Mesenchymal stem cell (in vitro differentiated cells and primary cell): ENCODE measurements around the gene GULP1.

Experiments used
- DNase-seq: peaks from one replicate; pipeline ENCODE4 v3.0.0-alpha.2; 2013
- H2AFZ ChIP-seq: one replicate; pipeline ENCODE4 v1.6.1; 2013; ENCODE audit warnings: low read depth, mild to moderate bottlenecking, control low read depth, inconsistent platforms, low read length, moderate library complexity
- H2AK5ac ChIP-seq: 2 replicates; pipeline ENCODE4 v1.6.1; 2013; ENCODE audit warnings: low read length, moderate library complexity, mild to moderate bottlenecking, inconsistent platforms; ENCODE audit not compliant: severe bottlenecking
- H2BK120ac ChIP-seq: one replicate; pipeline ENCODE4 v1.6.1; 2013; ENCODE audit warnings: low read depth, mild to moderate bottlenecking, inconsistent platforms, low read length, moderate library complexity
- H2BK12ac ChIP-seq, 2 experiments: one replicate each; pipeline ENCODE4 v1.6.1; 2013; ENCODE audit warnings: inconsistent platforms in 2 of 2, low read length in 2 of 2, mild to moderate bottlenecking in 2 of 2, moderate library complexity in 2 of 2, control low read depth in 1 of 2
- H2BK15ac ChIP-seq: one replicate; pipeline ENCODE4 v1.6.1; 2013; ENCODE audit warnings: mild to moderate bottlenecking, low read depth, inconsistent platforms; ENCODE audit not compliant: poor library complexity, severe bottlenecking
- H2BK5ac ChIP-seq: 2 replicates; pipeline ENCODE4 v1.6.1; 2013; ENCODE audit warnings: low read depth, mild to moderate bottlenecking, low read length, control low read depth, inconsistent platforms; ENCODE audit not compliant: poor library complexity, severe bottlenecking
- H3K14ac ChIP-seq, 2 experiments: one replicate each; pipeline ENCODE4 v1.6.1; 2013; ENCODE audit warnings: inconsistent platforms in 2 of 2, low read length in 2 of 2, control low read depth in 1 of 2, mild to moderate bottlenecking in 1 of 2, moderate library complexity in 1 of 2
- H3K18ac ChIP-seq, 2 experiments: one replicate each; pipeline ENCODE4 v1.6.1; 2013; ENCODE audit warnings: inconsistent platforms in 2 of 2, low read length in 2 of 2, control low read depth in 1 of 2, low read depth in 1 of 2, mild to moderate bottlenecking in 1 of 2
- H3K23ac ChIP-seq, 2 experiments: one replicate each; pipeline ENCODE4 v1.6.1; 2013; ENCODE audit warnings: inconsistent platforms in 2 of 2, low read length in 2 of 2, mild to moderate bottlenecking in 2 of 2, moderate library complexity in 2 of 2, control low read depth in 1 of 2
- H3K27ac ChIP-seq: 2 replicates; pipeline ENCODE4 v1.5.1; 2013; ENCODE audit warnings: mild to moderate bottlenecking, moderate library complexity, low read length, control low read depth, inconsistent platforms; ENCODE audit not compliant: poor library complexity, severe bottlenecking
- H3K27me3 ChIP-seq, 2 experiments: 2 replicates each; pipeline versions ENCODE4 v1.6.1 to v1.7.0; 2013; ENCODE audit warnings: low read length in 2 of 2, mild to moderate bottlenecking in 2 of 2, moderate library complexity in 2 of 2, control low read depth in 1 of 2, inconsistent platforms in 1 of 2; ENCODE audit not compliant: control insufficient read depth in 1 of 2, insufficient read depth in 1 of 2
- H3K36me3 ChIP-seq, 2 experiments: 2 replicates each; pipeline versions ENCODE4 v1.6.1 to v1.7.0; 2013; ENCODE audit warnings: low read length in 2 of 2, control low read depth in 1 of 2, inconsistent platforms in 1 of 2, low read depth in 1 of 2, mild to moderate bottlenecking in 1 of 2; ENCODE audit not compliant: insufficient read depth in 2 of 2, control insufficient read depth in 1 of 2
- H3K4ac ChIP-seq, 2 experiments: one replicate each; pipeline ENCODE4 v1.6.1; 2013; ENCODE audit warnings: inconsistent platforms in 2 of 2, low read length in 2 of 2, mild to moderate bottlenecking in 2 of 2, moderate library complexity in 2 of 2, control low read depth in 1 of 2, low read depth in 1 of 2
- H3K4me1 ChIP-seq: 2 replicates; pipeline ENCODE4 v1.6.1; 2013; ENCODE audit warnings: low read depth, low read length, control low read depth; ENCODE audit not compliant: control insufficient read depth, insufficient read depth
- H3K4me2 ChIP-seq: 2 replicates; pipeline ENCODE4 v1.6.1; 2013; ENCODE audit warnings: low read length, mild to moderate bottlenecking, inconsistent platforms; ENCODE audit not compliant: poor library complexity, severe bottlenecking
- H3K4me3 ChIP-seq, 2 experiments: 2 replicates each; pipeline versions ENCODE4 v1.5.1 to v1.7.0; 2013; ENCODE audit warnings: low read length in 2 of 2, mild to moderate bottlenecking in 2 of 2, control low read depth in 1 of 2, low read depth in 1 of 2; ENCODE audit not compliant: insufficient read depth in 1 of 2
- H3K79me1 ChIP-seq: replicated peaks from 2 replicates; pipeline ENCODE4 v1.6.1; 2013; ENCODE audit warnings: mild to moderate bottlenecking, control low read depth, low read length, inconsistent platforms; ENCODE audit not compliant: poor library complexity, severe bottlenecking
- H3K9ac ChIP-seq: 2 replicates; pipeline ENCODE4 v1.7.0; 2013; ENCODE audit warnings: mild to moderate bottlenecking, low read length, moderate library complexity
- H3K9me3 ChIP-seq: 2 replicates; pipeline ENCODE4 v1.7.0; 2013; ENCODE audit warnings: mild to moderate bottlenecking, low read length; ENCODE audit not compliant: control insufficient read depth
- H4K8ac ChIP-seq: one replicate; pipeline ENCODE4 v1.6.1; 2013; ENCODE audit warnings: inconsistent platforms, mild to moderate bottlenecking, low read length, moderate library complexity
- H4K91ac ChIP-seq: one replicate; pipeline ENCODE4 v1.6.1; 2013; ENCODE audit warnings: mild to moderate bottlenecking, low read length, inconsistent platforms
- WGBS: methylation state at CpG from one replicate; pipeline ENCODE4 v1.1.7; 2013; ENCODE audit warnings: mixed read lengths; 5-methylcytosine and 5-hydroxymethylcytosine counted together

Gene GULP1

DNA sequence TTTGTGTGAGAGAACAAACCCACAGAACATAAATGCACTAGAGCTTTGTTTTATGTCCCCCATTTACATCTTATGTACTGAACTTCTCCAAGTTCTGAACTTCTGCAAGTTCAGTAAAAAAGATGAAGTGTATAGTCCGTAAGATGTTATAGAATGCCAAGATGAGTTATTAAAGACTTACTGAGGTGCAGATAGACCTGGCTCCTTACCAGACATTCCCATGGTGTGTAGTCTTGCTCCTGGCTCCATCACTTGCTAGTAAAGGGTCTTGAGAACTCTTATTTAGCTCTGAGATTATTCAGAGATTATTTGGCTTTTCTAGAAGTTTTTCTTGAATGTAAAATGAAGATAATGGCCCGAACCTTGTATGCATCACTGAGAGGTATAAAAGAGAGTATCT is 16.8 kb downstream of the GULP1 start:
- no peaks in the 10 kb centered on the region for H3K4me1 ChIP-seq
- H3K36me3 ChIP-seq, result no peaks in the 10 kb centered on the region
- H2BK12ac ChIP-seq, result no peak overlapping the region
- WGBS, result 50% methylated on average over 2 of the region's 2 CpGs
- no peak overlapping the region for H3K9ac ChIP-seq
- H3K9me3 ChIP-seq, result no peaks in the 10 kb centered on the region
- H2AFZ ChIP-seq, result peak overlapping the region; percentile 61
- no peak overlapping the region for H3K18ac ChIP-seq
- no peak overlapping the region for H4K91ac ChIP-seq
- H2BK15ac ChIP-seq, result no peak overlapping the region
- no peak overlapping the region for H2BK120ac ChIP-seq
- H2AK5ac ChIP-seq, result no peak overlapping the region
- H3K4me2 ChIP-seq, result no peak overlapping the region
- H3K79me1 ChIP-seq, result peaks cover 10% of the 10 kb centered on the region
- H3K23ac ChIP-seq, result no peak overlapping the region
- no peak for DNase-seq
- no peak overlapping the region for H3K4ac ChIP-seq
- no peak overlapping the region for H3K4me3 ChIP-seq
- no peak overlapping the region for H3K27ac ChIP-seq
- H3K14ac ChIP-seq, result no peak overlapping the region
- H3K27me3 ChIP-seq, result no peaks in the 10 kb centered on the region
- H4K8ac ChIP-seq, result no peak overlapping the region
- no peak overlapping the region for H2BK5ac ChIP-seq

DNA sequence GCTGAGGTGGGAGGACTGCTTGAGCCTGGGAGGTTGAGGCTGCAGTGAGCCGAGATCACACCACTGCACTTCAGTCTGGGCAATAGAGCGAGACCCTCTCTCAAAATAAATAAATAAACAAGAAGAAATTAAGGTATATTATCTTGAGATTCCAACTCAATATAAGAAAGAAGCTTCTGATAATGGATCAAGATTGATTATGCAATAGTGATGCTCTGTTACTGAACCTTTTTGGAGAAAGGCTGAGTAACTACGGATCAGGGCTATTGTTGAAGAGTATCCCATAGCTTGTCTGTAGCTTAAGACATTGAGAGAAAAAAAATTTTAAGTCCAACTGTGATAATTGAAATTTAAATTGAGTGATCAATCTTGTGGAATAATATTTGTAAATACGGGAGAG is 17.7 kb downstream of the GULP1 start:
- 96% methylated on average over 1 of the region's 4 CpGs for WGBS
- no peak overlapping the region for H3K9ac ChIP-seq

DNA sequence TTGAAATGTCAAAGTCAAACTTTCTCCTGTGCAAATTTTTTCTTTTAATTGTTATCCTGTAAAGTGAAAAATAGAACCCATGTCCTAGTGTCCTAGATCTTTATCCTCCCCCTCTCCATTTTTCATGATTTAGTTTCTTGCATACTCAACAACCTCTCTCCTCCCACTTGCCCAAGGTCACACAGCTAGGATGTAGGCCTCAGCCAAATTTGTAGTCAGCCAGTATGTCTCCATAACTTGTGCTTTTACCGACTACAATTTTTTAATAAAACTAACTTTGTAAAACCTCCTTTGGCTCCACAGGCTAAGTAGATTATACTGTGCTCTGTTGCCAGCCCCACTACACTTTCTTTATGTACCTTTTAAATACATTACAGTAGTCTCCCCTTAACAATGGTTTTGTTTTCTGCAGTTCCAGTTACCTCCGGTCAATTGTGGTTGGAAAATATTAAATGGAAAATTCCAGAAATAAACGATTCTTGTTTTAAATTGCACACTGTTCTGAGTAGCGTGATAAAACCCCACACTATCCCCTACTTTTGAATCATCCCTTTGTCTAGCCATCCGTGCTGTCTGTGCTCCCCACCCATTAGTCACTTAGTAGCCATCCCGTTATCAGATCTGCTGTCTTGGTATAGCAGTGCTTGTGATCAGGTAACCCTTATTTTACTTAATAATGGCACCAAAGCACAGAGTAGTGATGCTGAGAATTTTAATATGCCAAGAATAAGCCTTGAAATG is 22.8 kb downstream of the GULP1 start:
- DNase-seq, result peak; percentile 58
- H3K27me3 ChIP-seq, result no peaks in the 10 kb centered on the region
- H3K27ac ChIP-seq, result peak overlapping the region; percentile 21
- no peak overlapping the region for H3K9ac ChIP-seq
- H2BK12ac ChIP-seq, result no peak overlapping the region
- no peak overlapping the region for H3K14ac ChIP-seq
- peaks cover 9% of the 10 kb centered on the region for H3K79me1 ChIP-seq
- H3K4ac ChIP-seq, result no peak overlapping the region
- H4K91ac ChIP-seq, result no peak overlapping the region
- WGBS, result 68% methylated on average over 6 of the region's 6 CpGs
- no peak overlapping the region for H3K4me2 ChIP-seq
- no peak overlapping the region for H2BK5ac ChIP-seq
- no peaks in the 10 kb centered on the region for H3K36me3 ChIP-seq
- no peak overlapping the region for H2BK15ac ChIP-seq
- no peak overlapping the region for H2AFZ ChIP-seq
- no peak overlapping the region for H3K18ac ChIP-seq
- no peak overlapping the region for H3K4me3 ChIP-seq
- H4K8ac ChIP-seq, result no peak overlapping the region
- no peak overlapping the region for H2BK120ac ChIP-seq
- H3K23ac ChIP-seq, result no peak overlapping the region
- no peak overlapping the region for H2AK5ac ChIP-seq
- H3K4me1 ChIP-seq, result peaks cover 3% of the 10 kb centered on the region
- peaks cover 3% of the 10 kb centered on the region for H3K9me3 ChIP-seq

More for the DNA sequence above, 17.7 kb downstream of the GULP1 start:
- Histone ChIP-seq H3K36me3 (no peaks in the 10 kb centered on the region), H3K4ac (no peak overlapping the region), H2BK120ac (no peak overlapping the region), H3K79me1 (peaks cover 10% of the 10 kb centered on the region), H2BK12ac (no peak overlapping the region), H3K14ac (no peak overlapping the region), H3K4me2 (no peak overlapping the region), H3K23ac (no peak overlapping the region), H4K91ac (no peak overlapping the region), H3K18ac (no peak overlapping the region), H4K8ac (no peak overlapping the region), H2BK5ac (no peak overlapping the region), H3K4me3 (no peak overlapping the region), H3K9me3 (no peaks in the 10 kb centered on the region), H3K27me3 (no peaks in the 10 kb centered on the region), H3K4me1 (no peaks in the 10 kb centered on the region), H3K27ac (no peak overlapping the region), H2BK15ac (no peak overlapping the region), H2AFZ (no peak overlapping the region), H2AK5ac (no peak overlapping the region)
- DNase-seq, result no peak

DNA sequence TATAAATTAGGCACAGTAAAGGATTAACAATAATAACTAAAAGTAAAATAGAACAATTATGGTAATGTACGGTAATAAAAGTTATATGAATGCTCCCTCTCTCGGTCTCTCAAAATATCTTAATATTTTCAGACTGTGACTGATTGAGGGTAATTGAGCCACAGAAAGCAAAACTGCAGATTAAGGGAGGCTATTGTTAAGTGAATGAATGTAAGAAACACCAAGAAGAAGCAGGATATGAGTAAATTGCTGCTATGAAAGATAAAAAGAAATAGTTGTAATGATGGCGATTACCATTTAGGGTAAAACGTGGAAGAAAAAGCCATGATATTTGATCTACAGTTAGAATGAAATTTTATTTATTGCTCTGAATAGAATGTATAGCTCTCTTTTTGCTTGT is 24.1 kb downstream of the GULP1 start:
- Histone ChIP-seq H3K4ac (no peak overlapping the region), H3K4me1 (peaks cover 3% of the 10 kb centered on the region), H3K4me3 (no peak overlapping the region), H3K18ac (no peak overlapping the region), H2BK15ac (no peak overlapping the region), H3K9ac (no peak overlapping the region), H3K23ac (no peak overlapping the region), H3K4me2 (no peak overlapping the region), H3K27ac (no peak overlapping the region), H2BK12ac (no peak overlapping the region), H3K9me3 (peaks cover 3% of the 10 kb centered on the region), H4K8ac (no peak overlapping the region), H4K91ac (no peak overlapping the region), H2BK5ac (no peak overlapping the region), H2AFZ (no peak overlapping the region), H3K14ac (no peak overlapping the region), H2AK5ac (no peak overlapping the region), H3K36me3 (no peaks in the 10 kb centered on the region), H3K79me1 (peaks cover 12% of the 10 kb centered on the region), H2BK120ac (no peak overlapping the region), H3K27me3 (no peaks in the 10 kb centered on the region)
- DNase-seq, result no peak
- 100% methylated on average over 2 of the region's 4 CpGs for WGBS
